ENCODE data around the gene LDB3. TPM values are rescaled to one million over a fixed set of nuclear protein-coding genes. Genes with fewer than 3 reads are reported as not detected.

The LDB3 gene
- total and polyA plus RNA-seq, 10 donors, result 0.14 to 1.2 (median 0.36) TPM; not detected in 2

GRCh38 chr10:86742230-86742629, 73.9 kb downstream of the LDB3 start:
- Histone ChIP-seq H3K4me1 (peaks cover 0 to 17% (median 10%) of the 10 kb centered on the region in 6 donors), H3K27ac (no peak overlapping the region), H3K9me3 (no peaks in the 10 kb centered on the region), H3K4me3 (no peak overlapping the region), H3K27me3 (replicated peaks in 1 of 7) (peaks cover 0 to 92% (median 24%) of the 10 kb centered on the region in 7 donors), H3K36me3 (no peaks in the 10 kb centered on the region)
- intact Hi-C loops (cut with DNase I; ENCODE audit: low total_unique reads), result no loop called here
- DNase-seq, result no peak
- TF ChIP-seq CTCF (IDR thresholded peaks at IDR 0.05 in 8 of 11, conservative IDR thresholded peaks at IDR 0.05 in 3 of 11) (no peak), POLR2AphosphoS5 (IDR thresholded peaks at IDR 0.05) (no peak), POLR2A (IDR thresholded peaks at IDR 0.05) (no peak)
- 82 to 93% (median 91%) methylated on average over 1 of the region's 1 CpG for WGBS, 5 donors

GRCh38 chr10:86744067-86744725, 75.9 kb downstream of the LDB3 start:
- H3K4me1 ChIP-seq, result peaks cover 0 to 31% (median 22%) of the 10 kb centered on the region in 6 donors
- 44 to 70% (median 60%) methylated on average over 7 of the region's 7 CpGs for WGBS, 5 donors
- DNase-seq, result no peak
- no peaks in the 10 kb centered on the region for H3K36me3 ChIP-seq
- no peak overlapping the region for H3K4me3 ChIP-seq
- intact Hi-C loops (cut with DNase I; ENCODE audit: low total_unique reads), result no loop called here
- H3K27ac ChIP-seq, result peak overlapping the region in 2 of 8 donors; percentile 4 to 14
- H3K9me3 ChIP-seq, result no peaks in the 10 kb centered on the region
- TF ChIP-seq POLR2AphosphoS5 (IDR thresholded peaks at IDR 0.05), result no peak
- no peak for TF ChIP-seq CTCF (IDR thresholded peaks at IDR 0.05 in 8 of 11, conservative IDR thresholded peaks at IDR 0.05 in 3 of 11)
- no peak for TF ChIP-seq POLR2A (IDR thresholded peaks at IDR 0.05)
- H3K27me3 ChIP-seq (replicated peaks in 1 of 7), result peaks cover 0 to 88% (median 31%) of the 10 kb centered on the region in 7 donors

GRCh38 chr10:86747796-86748581, 79.7 kb downstream of the LDB3 start:
- peaks cover 0 to 83% (median 24%) of the 10 kb centered on the region in 7 donors for H3K27me3 ChIP-seq (replicated peaks in 1 of 7)
- TF ChIP-seq CTCF (IDR thresholded peaks at IDR 0.05 in 8 of 11, conservative IDR thresholded peaks at IDR 0.05 in 3 of 11), result no peak
- TF ChIP-seq POLR2A (IDR thresholded peaks at IDR 0.05), result no peak
- no peak for TF ChIP-seq POLR2AphosphoS5 (IDR thresholded peaks at IDR 0.05)
- DNase-seq, result no peak
- H3K36me3 ChIP-seq, result no peaks in the 10 kb centered on the region
- no peak overlapping the region for H3K27ac ChIP-seq
- intact Hi-C loops (cut with DNase I; ENCODE audit: low total_unique reads), result no loop called here
- peaks cover 0 to 34% (median 22%) of the 10 kb centered on the region in 6 donors for H3K4me1 ChIP-seq
- 11 to 30% (median 18%) methylated on average over 7 of the region's 7 CpGs for WGBS, 5 donors
- H3K4me3 ChIP-seq, result no peak overlapping the region
- H3K9me3 ChIP-seq, result no peaks in the 10 kb centered on the region

- no peaks in the 10 kb centered on the region for H3K9me3 ChIP-seq
- H3K27ac ChIP-seq, result no peak overlapping the region
- 84 to 94% (median 89%) methylated on average over 9 of the region's 9 CpGs for WGBS, 5 donors
- H3K4me3 ChIP-seq, result no peak overlapping the region
- H3K27me3 ChIP-seq (replicated peaks in 1 of 7), result peaks cover 0 to 81% (median 16%) of the 10 kb centered on the region in 7 donors
- peaks cover 0 to 35% (median 15%) of the 10 kb centered on the region in 6 donors for H3K4me1 ChIP-seq
- no peaks in the 10 kb centered on the region for H3K36me3 ChIP-seq
- intact Hi-C loops (cut with DNase I; ENCODE audit: low total_unique reads), result no loop called here
- no peak for DNase-seq
- no peak for TF ChIP-seq CTCF (IDR thresholded peaks at IDR 0.05 in 8 of 11, conservative IDR thresholded peaks at IDR 0.05 in 3 of 11)
Measured at GRCh38 chr10:86749854-86750253, 81.5 kb downstream of the LDB3 start.

Measured in spleen (tissue), 11 donors.